Non-pigmented ciliary epithelial cell (primary cell): ENCODE measurements around the gene CD5L.

ENCODE experiments used
- DNase-seq: peaks from one replicate; pipeline ENCODE4 v3.0.0-alpha.2; 2010; ENCODE audit warnings: low read depth

CD5L gene

GRCh38 chr1:157841708-157842107, at the start of gene CD5L:
Gene CD5L, minus strand, starts transcription at chr1:157841808. Its CDS starts 107 bp downstream, at chr1:157841701.
- DNase-seq = no peak

GRCh38 chr1:157882580-157882979, 41.0 kb upstream of the CD5L start:
- DNase-seq = no peak

GRCh38 chr1:157880621-157881020, 39.0 kb upstream of the CD5L start:
- DNase-seq = no peak

GRCh38 chr1:157878059-157878458, 36.5 kb upstream of the CD5L start:
- peak; percentile 14 for DNase-seq

- DNase-seq = no peak
Measured at GRCh38 chr1:157870490-157870889, 28.9 kb upstream of the CD5L start.

- no peak for DNase-seq
Measured at GRCh38 chr1:157868654-157869053, 27.0 kb upstream of the CD5L start.

- no peak for DNase-seq
Measured at GRCh38 chr1:157862114-157863070, 20.8 kb upstream of the CD5L start.

GRCh38 chr1:157856538-157856937, 14.9 kb upstream of the CD5L start:
- no peak for DNase-seq

GRCh38 chr1:157852476-157852875, 10.9 kb upstream of the CD5L start:
- peak; percentile 34 for DNase-seq

GRCh38 chr1:157849229-157849875, 7.7 kb upstream of the CD5L start:
- DNase-seq = no peak

- DNase-seq = no peak
Measured at GRCh38 chr1:157844089-157844830, 2.7 kb upstream of the CD5L start.

- no peak for DNase-seq
Measured at GRCh38 chr1:157842939-157843338, 1.3 kb upstream of the CD5L start.

- no peak for DNase-seq
Measured at GRCh38 chr1:157838966-157839365, 2.6 kb downstream of the CD5L start.

- no peak for DNase-seq
Measured at GRCh38 chr1:157834430-157834829, 7.2 kb downstream of the CD5L start.

GRCh38 chr1:157833145-157833544, 8.5 kb downstream of the CD5L start:
- no peak for DNase-seq

GRCh38 chr1:157831968-157832626, 9.5 kb downstream of the CD5L start:
- no peak for DNase-seq

GRCh38 chr1:157830887-157831286, 10.7 kb downstream of the CD5L start:
- DNase-seq = no peak

GRCh38 chr1:157829711-157830110, 11.9 kb downstream of the CD5L start:
- DNase-seq = no peak

GRCh38 chr1:157829210-157829609, 12.4 kb downstream of the CD5L start:
- no peak for DNase-seq

- no peak for DNase-seq
Measured at GRCh38 chr1:157820299-157820698, 21.3 kb downstream of the CD5L start.

- DNase-seq = no peak
Measured at GRCh38 chr1:157819896-157820295, 21.7 kb downstream of the CD5L start, which contains the start of gene FCRL1. Gene FCRL1, minus strand, starts transcription at chr1:157820120. Its CDS starts 83 bp downstream, at chr1:157820037.

- DNase-seq = no peak
Measured at GRCh38 chr1:157819215-157819614, 22.4 kb downstream of the CD5L start.
